ENCODE data around the gene KLHL29.

Gene KLHL29

DNA sequence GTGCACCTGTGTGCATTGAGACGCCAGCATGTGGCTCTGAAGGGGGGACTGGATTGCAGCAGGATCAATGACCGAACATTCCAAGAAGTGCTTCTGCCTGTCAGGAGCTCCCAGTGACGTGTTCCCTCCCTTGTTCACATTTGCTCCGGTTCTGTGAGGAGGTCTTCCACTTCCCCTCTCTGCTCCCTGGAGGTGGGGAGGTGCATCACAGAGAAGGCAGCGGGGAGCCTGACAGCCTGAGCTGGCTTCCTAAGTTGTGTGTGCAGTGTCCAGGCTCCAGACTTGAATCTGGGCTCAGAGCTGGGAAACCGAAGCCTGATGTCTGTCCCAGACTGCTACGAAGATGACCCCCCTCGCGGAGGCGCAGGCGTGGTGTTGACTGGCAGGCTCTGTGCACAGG is 171.0 kb downstream of the KLHL29 start:
- no peak overlapping the region for H2BK5ac ChIP-seq (ENCODE audit: low read depth, low read length, poor library complexity)
- no peak overlapping the region for H3K18ac ChIP-seq (ENCODE audit: low read length)
- H3K4ac ChIP-seq (ENCODE audit: low read depth, low read length), result no peak overlapping the region
- no peak overlapping the region for H3K9ac ChIP-seq (ENCODE audit: low read length)
- H3K27ac ChIP-seq (ENCODE audit: low read depth, low read length), result no peak overlapping the region
- no peak overlapping the region for H3K23ac ChIP-seq (ENCODE audit: low read length)
- H2BK120ac ChIP-seq (ENCODE audit: insufficient read depth, low read length, poor library complexity), result no peak overlapping the region
- no peak for DNase-seq
- no peak overlapping the region for H3K4me2 ChIP-seq (ENCODE audit: low read length)
- no peaks in the 10 kb centered on the region for H3K9me3 ChIP-seq (ENCODE audit: insufficient read depth, low read depth, low read length)
- H3K27me3 ChIP-seq (ENCODE audit: insufficient read depth, low read length), result no peaks in the 10 kb centered on the region
- H4K12ac ChIP-seq (ENCODE audit: low read depth, low read length), result no peak overlapping the region
- no peak overlapping the region for H2BK12ac ChIP-seq (ENCODE audit: low read length)
- no peak overlapping the region for H3K4me3 ChIP-seq (ENCODE audit: low read depth, low read length)
- no peak overlapping the region for H4K91ac ChIP-seq (ENCODE audit: low read depth, low read length)
- no peaks in the 10 kb centered on the region for H3K79me2 ChIP-seq (ENCODE audit: control insufficient read depth, insufficient read depth, low read length, poor library complexity)
- no CpG with 5 or more reads among the region's 11 CpGs for WGBS (ENCODE audit: extremely low coverage, insufficient coverage, insufficient read length)
- no peaks in the 10 kb centered on the region for H3K4me1 ChIP-seq (ENCODE audit: control insufficient read depth in 1 of 2, insufficient read depth in 2 of 2, low read length in 2 of 2)
- H2AK5ac ChIP-seq (ENCODE audit: low read length), result no peak overlapping the region
- no peak overlapping the region for H4K8ac ChIP-seq (ENCODE audit: low read depth, low read length)
- no peak overlapping the region for H2AFZ ChIP-seq (ENCODE audit: insufficient read depth, low read length, poor library complexity)
- no peak overlapping the region for H3K14ac ChIP-seq (ENCODE audit: low read length)
- no peaks in the 10 kb centered on the region for H3K79me1 ChIP-seq (ENCODE audit: low read length)
- H3K36me3 ChIP-seq (ENCODE audit: control insufficient read depth in 1 of 2, insufficient read depth in 2 of 2, low read length in 2 of 2), result no peaks in the 10 kb centered on the region

GRCh38 chr2:23556929-23557328 is 171.9 kb downstream of the KLHL29 start:
- no peak overlapping the region for H4K91ac ChIP-seq (ENCODE audit: low read depth, low read length)
- H3K36me3 ChIP-seq (ENCODE audit: control insufficient read depth in 1 of 2, insufficient read depth in 2 of 2, low read length in 2 of 2), result no peaks in the 10 kb centered on the region
- no peak overlapping the region for H2AFZ ChIP-seq (ENCODE audit: insufficient read depth, low read length, poor library complexity)
- no peak overlapping the region for H3K4ac ChIP-seq (ENCODE audit: low read depth, low read length)
- no peak overlapping the region for H3K27ac ChIP-seq (ENCODE audit: low read depth, low read length)
- H4K12ac ChIP-seq (ENCODE audit: low read depth, low read length), result no peak overlapping the region
- no peaks in the 10 kb centered on the region for H3K9me3 ChIP-seq (ENCODE audit: insufficient read depth, low read depth, low read length)
- no peaks in the 10 kb centered on the region for H3K27me3 ChIP-seq (ENCODE audit: insufficient read depth, low read length)
- H2BK12ac ChIP-seq (ENCODE audit: low read length), result no peak overlapping the region
- H3K79me2 ChIP-seq (ENCODE audit: control insufficient read depth, insufficient read depth, low read length, poor library complexity), result no peaks in the 10 kb centered on the region
- H2AK5ac ChIP-seq (ENCODE audit: low read length), result no peak overlapping the region
- DNase-seq, result no peak
- no peak overlapping the region for H3K14ac ChIP-seq (ENCODE audit: low read length)
- H4K8ac ChIP-seq (ENCODE audit: low read depth, low read length), result no peak overlapping the region
- no peak overlapping the region for H2BK120ac ChIP-seq (ENCODE audit: insufficient read depth, low read length, poor library complexity)
- no peaks in the 10 kb centered on the region for H3K79me1 ChIP-seq (ENCODE audit: low read length)
- no peak overlapping the region for H3K9ac ChIP-seq (ENCODE audit: low read length)
- H3K18ac ChIP-seq (ENCODE audit: low read length), result no peak overlapping the region
- H3K4me3 ChIP-seq (ENCODE audit: low read depth, low read length), result no peak overlapping the region
- H3K4me2 ChIP-seq (ENCODE audit: low read length), result no peak overlapping the region
- WGBS (ENCODE audit: extremely low coverage, insufficient coverage, insufficient read length), result no CpG with 5 or more reads among the region's 9 CpGs
- H2BK5ac ChIP-seq (ENCODE audit: low read depth, low read length, poor library complexity), result no peak overlapping the region
- no peak overlapping the region for H3K23ac ChIP-seq (ENCODE audit: low read length)
- no peaks in the 10 kb centered on the region for H3K4me1 ChIP-seq (ENCODE audit: control insufficient read depth in 1 of 2, insufficient read depth in 2 of 2, low read length in 2 of 2)

- Histone ChIP-seq H3K4ac (ENCODE audit: low read depth, low read length) (no peak overlapping the region), H2BK12ac (ENCODE audit: low read length) (no peak overlapping the region), H2AFZ (ENCODE audit: insufficient read depth, low read length, poor library complexity) (no peak overlapping the region), H3K4me3 (ENCODE audit: low read depth, low read length) (no peak overlapping the region), H3K9ac (ENCODE audit: low read length) (no peak overlapping the region), H2AK5ac (ENCODE audit: low read length) (no peak overlapping the region), H3K79me2 (ENCODE audit: control insufficient read depth, insufficient read depth, low read length, poor library complexity) (no peaks in the 10 kb centered on the region), H3K9me3 (ENCODE audit: insufficient read depth, low read depth, low read length) (no peaks in the 10 kb centered on the region), H3K79me1 (ENCODE audit: low read length) (no peaks in the 10 kb centered on the region), H3K27ac (ENCODE audit: low read depth, low read length) (no peak overlapping the region), H3K4me2 (ENCODE audit: low read length) (no peak overlapping the region), H3K4me1 (ENCODE audit: control insufficient read depth in 1 of 2, insufficient read depth in 2 of 2, low read length in 2 of 2) (no peaks in the 10 kb centered on the region), H3K14ac (ENCODE audit: low read length) (no peak overlapping the region), H3K36me3 (ENCODE audit: control insufficient read depth in 1 of 2, insufficient read depth in 2 of 2, low read length in 2 of 2) (peaks cover 0 to 3% of the 10 kb centered on the region in 2 experiments), H4K12ac (ENCODE audit: low read depth, low read length) (no peak overlapping the region), H3K23ac (ENCODE audit: low read length) (no peak overlapping the region), H4K8ac (ENCODE audit: low read depth, low read length) (no peak overlapping the region), H4K91ac (ENCODE audit: low read depth, low read length) (no peak overlapping the region), H2BK120ac (ENCODE audit: insufficient read depth, low read length, poor library complexity) (no peak overlapping the region), H3K27me3 (ENCODE audit: insufficient read depth, low read length) (no peaks in the 10 kb centered on the region), H3K18ac (ENCODE audit: low read length) (no peak overlapping the region), H2BK5ac (ENCODE audit: low read depth, low read length, poor library complexity) (no peak overlapping the region)
- no CpG with 5 or more reads among the region's 9 CpGs for WGBS (ENCODE audit: extremely low coverage, insufficient coverage, insufficient read length)
- DNase-seq, result no peak
Observed at GRCh38 chr2:23557455-23557854, 172.5 kb downstream of the KLHL29 start.

GRCh38 chr2:23559561-23560239 is 174.7 kb downstream of the KLHL29 start:
- no CpG with 5 or more reads among the region's 20 CpGs for WGBS (ENCODE audit: extremely low coverage, insufficient coverage, insufficient read length)
- DNase-seq, result no peak
- H4K91ac ChIP-seq (ENCODE audit: low read depth, low read length), result no peak overlapping the region
- H4K8ac ChIP-seq (ENCODE audit: low read depth, low read length), result no peak overlapping the region
- no peak overlapping the region for H3K23ac ChIP-seq (ENCODE audit: low read length)
- no peak overlapping the region for H2AFZ ChIP-seq (ENCODE audit: insufficient read depth, low read length, poor library complexity)
- H2AK5ac ChIP-seq (ENCODE audit: low read length), result no peak overlapping the region
- peaks cover 0 to 3% of the 10 kb centered on the region in 2 experiments for H3K36me3 ChIP-seq (ENCODE audit: control insufficient read depth in 1 of 2, insufficient read depth in 2 of 2, low read length in 2 of 2)
- no peaks in the 10 kb centered on the region for H3K27me3 ChIP-seq (ENCODE audit: insufficient read depth, low read length)
- H3K79me1 ChIP-seq (ENCODE audit: low read length), result peaks cover 11% of the 10 kb centered on the region
- no peak overlapping the region for H3K18ac ChIP-seq (ENCODE audit: low read length)
- H2BK12ac ChIP-seq (ENCODE audit: low read length), result no peak overlapping the region
- no peak overlapping the region for H2BK5ac ChIP-seq (ENCODE audit: low read depth, low read length, poor library complexity)
- H3K4me2 ChIP-seq (ENCODE audit: low read length), result no peak overlapping the region
- no peaks in the 10 kb centered on the region for H3K9me3 ChIP-seq (ENCODE audit: insufficient read depth, low read depth, low read length)
- H3K14ac ChIP-seq (ENCODE audit: low read length), result no peak overlapping the region
- H3K9ac ChIP-seq (ENCODE audit: low read length), result no peak overlapping the region
- no peak overlapping the region for H4K12ac ChIP-seq (ENCODE audit: low read depth, low read length)
- no peaks in the 10 kb centered on the region for H3K79me2 ChIP-seq (ENCODE audit: control insufficient read depth, insufficient read depth, low read length, poor library complexity)
- no peak overlapping the region for H3K4me3 ChIP-seq (ENCODE audit: low read depth, low read length)
- H2BK120ac ChIP-seq (ENCODE audit: insufficient read depth, low read length, poor library complexity), result no peak overlapping the region
- peaks cover 9 to 18% of the 10 kb centered on the region in 2 experiments for H3K4me1 ChIP-seq (ENCODE audit: control insufficient read depth in 1 of 2, insufficient read depth in 2 of 2, low read length in 2 of 2)
- H3K27ac ChIP-seq (ENCODE audit: low read depth, low read length), result no peak overlapping the region
- no peak overlapping the region for H3K4ac ChIP-seq (ENCODE audit: low read depth, low read length)
